ENCODE results near the gene CLDN1.

- TF ChIP-seq CTCF (conservative IDR thresholded peaks at IDR 0.05) (no peak), EZH2 (IDR thresholded peaks at IDR 0.05; ENCODE audit: low read depth) (no peak)
Measured at GRCh38 chr3:190340071-190340470, 17.8 kb upstream of the CLDN1 start.
